Measurements from ENCODE around the gene DISC1.

Gene DISC1

GRCh38 chr1:231688989-231689388 is 62.4 kb downstream of the DISC1 start:
- H3K4me3 ChIP-seq (replicated peaks; ENCODE audit: low read depth, low read length): no peak overlapping the region
- TF ChIP-seq, protein P1, sequence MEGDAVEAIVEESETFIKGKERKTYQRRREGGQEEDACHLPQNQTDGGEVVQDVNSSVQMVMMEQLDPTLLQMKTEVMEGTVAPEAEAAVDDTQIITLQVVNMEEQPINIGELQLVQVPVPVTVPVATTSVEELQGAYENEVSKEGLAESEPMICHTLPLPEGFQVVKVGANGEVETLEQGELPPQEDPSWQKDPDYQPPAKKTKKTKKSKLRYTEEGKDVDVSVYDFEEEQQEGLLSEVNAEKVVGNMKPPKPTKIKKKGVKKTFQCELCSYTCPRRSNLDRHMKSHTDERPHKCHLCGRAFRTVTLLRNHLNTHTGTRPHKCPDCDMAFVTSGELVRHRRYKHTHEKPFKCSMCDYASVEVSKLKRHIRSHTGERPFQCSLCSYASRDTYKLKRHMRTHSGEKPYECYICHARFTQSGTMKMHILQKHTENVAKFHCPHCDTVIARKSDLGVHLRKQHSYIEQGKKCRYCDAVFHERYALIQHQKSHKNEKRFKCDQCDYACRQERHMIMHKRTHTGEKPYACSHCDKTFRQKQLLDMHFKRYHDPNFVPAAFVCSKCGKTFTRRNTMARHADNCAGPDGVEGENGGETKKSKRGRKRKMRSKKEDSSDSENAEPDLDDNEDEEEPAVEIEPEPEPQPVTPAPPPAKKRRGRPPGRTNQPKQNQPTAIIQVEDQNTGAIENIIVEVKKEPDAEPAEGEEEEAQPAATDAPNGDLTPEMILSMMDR (IDR thresholded peaks at IDR 0.05; ENCODE audit: low read length, missing control alignments): no peak
- DNase-seq (ENCODE audit: low read depth): no peak

- TF ChIP-seq, protein P1 (IDR thresholded peaks at IDR 0.05; ENCODE audit: low read length, missing control alignments): no peak
- no peak for DNase-seq (ENCODE audit: low read depth)
- H3K4me3 ChIP-seq (replicated peaks; ENCODE audit: low read depth, low read length): no peak overlapping the region
These were observed 63.5 kb downstream of the DISC1 start for GRCh38 chr1:231690059-231690458.

- H3K4me3 ChIP-seq (replicated peaks; ENCODE audit: low read depth, low read length): no peak overlapping the region
- TF ChIP-seq, protein P1 (IDR thresholded peaks at IDR 0.05; ENCODE audit: low read length, missing control alignments): peak; percentile 88
- peak; percentile 55 for DNase-seq (ENCODE audit: low read depth)
These were observed 65.1 kb downstream of the DISC1 start for GRCh38 chr1:231691618-231692259.

DNA sequence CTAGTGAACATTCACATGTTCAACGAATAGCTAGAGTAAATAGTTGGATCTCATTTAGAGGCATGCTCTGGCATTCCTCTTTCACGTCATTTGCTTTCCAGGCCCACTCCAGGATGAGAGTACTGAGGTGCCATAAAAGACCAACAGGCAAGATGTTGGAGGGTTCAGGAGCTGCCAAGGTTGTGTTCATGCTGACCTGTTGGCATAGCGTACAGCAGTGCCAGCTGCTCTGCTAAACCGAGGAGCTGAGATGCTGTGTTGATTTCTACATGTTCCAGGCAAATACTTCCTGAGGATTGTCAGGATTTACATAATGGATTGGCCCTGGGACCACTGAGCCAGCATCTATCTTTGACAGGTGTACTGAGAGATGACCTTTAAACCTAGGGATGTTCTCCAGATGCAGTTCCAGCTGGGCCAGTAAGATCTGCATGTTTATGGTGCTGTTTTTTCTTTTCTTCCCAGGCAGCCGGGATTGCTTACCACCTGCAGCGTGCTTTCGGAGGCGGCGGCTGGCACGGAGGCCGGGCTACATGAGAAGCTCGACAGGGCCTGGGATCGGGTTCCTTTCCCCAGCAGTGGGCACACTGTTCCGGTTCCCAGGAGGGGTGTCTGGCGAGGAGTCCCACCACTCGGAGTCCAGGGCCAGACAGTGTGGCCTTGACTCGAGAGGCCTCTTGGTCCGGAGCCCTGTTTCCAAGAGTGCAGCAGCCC is 66.9 kb downstream of the DISC1 start:
- DNase-seq (ENCODE audit: low read depth): no peak
- TF ChIP-seq, protein P1 (IDR thresholded peaks at IDR 0.05; ENCODE audit: low read length, missing control alignments): no peak
- no peak overlapping the region for H3K4me3 ChIP-seq (replicated peaks; ENCODE audit: low read depth, low read length)

GRCh38 chr1:231694075-231694431 is 67.5 kb downstream of the DISC1 start:
- DNase-seq (ENCODE audit: low read depth): no peak
- H3K4me3 ChIP-seq (replicated peaks; ENCODE audit: low read depth, low read length): no peak overlapping the region
- TF ChIP-seq, protein P1 (IDR thresholded peaks at IDR 0.05; ENCODE audit: low read length, missing control alignments): no peak

DNA sequence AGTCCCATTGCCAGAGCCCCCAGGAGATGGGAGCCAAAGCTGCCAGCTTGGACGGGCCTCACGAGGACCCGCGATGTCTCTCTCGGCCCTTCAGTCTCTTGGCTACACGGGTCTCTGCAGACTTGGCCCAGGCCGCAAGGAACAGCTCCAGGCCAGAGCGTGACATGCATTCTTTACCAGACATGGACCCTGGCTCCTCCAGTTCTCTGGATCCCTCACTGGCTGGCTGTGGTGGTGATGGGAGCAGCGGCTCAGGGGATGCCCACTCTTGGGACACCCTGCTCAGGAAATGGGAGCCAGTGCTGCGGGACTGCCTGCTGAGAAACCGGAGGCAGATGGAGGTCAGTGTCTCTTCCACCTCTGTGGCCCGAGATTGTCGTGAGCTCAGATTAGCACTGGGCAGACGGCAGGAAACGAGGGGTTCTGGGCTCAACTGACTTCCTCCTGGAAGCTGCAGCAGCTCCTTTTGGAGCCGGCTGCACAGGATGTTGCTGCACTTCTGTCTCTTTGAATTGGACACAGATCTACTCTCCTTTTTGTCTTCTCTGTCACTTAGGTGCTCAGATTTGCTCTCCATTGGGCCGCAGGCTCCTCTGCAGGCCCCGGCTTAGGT is 68.0 kb downstream of the DISC1 start:
- TF ChIP-seq, protein P1 (IDR thresholded peaks at IDR 0.05; ENCODE audit: low read length, missing control alignments): no peak
- no peak for DNase-seq (ENCODE audit: low read depth)

More for the DNA sequence above, 68.0 kb downstream of the DISC1 start:
- no peak overlapping the region for H3K4me3 ChIP-seq (replicated peaks; ENCODE audit: low read depth, low read length)
